Activated naive CD4-positive, alpha-beta T cell treated with Interleukin-2 at 50 U/mL for 16 hours (primary cell): Measurements from ENCODE around the gene RNF212.
"Not testable (repeated sequence)": the region's sequence is repeated elsewhere in the genome, so short reads cannot be mapped to it uniquely, and the experiment has no call there.

Experiments used
- DNase-seq: peaks from one replicate; pipeline ENCODE4 v3.0.0-alpha.2; 2020

Gene RNF212

GRCh38 chr4:1060621-1061020 is 52.7 kb downstream of the RNF212 start:
- no peak for DNase-seq

GRCh38 chr4:1060121-1060520 is 53.2 kb downstream of the RNF212 start:
- no peak for DNase-seq

GRCh38 chr4:1058997-1059665 is 54.2 kb downstream of the RNF212 start:
- no peak for DNase-seq

- no peak for DNase-seq
Measured at GRCh38 chr4:1058198-1058996, 55.0 kb downstream of the RNF212 start.

GRCh38 chr4:1057403-1057745 is 56.0 kb downstream of the RNF212 start:
- DNase-seq = no peak

DNA sequence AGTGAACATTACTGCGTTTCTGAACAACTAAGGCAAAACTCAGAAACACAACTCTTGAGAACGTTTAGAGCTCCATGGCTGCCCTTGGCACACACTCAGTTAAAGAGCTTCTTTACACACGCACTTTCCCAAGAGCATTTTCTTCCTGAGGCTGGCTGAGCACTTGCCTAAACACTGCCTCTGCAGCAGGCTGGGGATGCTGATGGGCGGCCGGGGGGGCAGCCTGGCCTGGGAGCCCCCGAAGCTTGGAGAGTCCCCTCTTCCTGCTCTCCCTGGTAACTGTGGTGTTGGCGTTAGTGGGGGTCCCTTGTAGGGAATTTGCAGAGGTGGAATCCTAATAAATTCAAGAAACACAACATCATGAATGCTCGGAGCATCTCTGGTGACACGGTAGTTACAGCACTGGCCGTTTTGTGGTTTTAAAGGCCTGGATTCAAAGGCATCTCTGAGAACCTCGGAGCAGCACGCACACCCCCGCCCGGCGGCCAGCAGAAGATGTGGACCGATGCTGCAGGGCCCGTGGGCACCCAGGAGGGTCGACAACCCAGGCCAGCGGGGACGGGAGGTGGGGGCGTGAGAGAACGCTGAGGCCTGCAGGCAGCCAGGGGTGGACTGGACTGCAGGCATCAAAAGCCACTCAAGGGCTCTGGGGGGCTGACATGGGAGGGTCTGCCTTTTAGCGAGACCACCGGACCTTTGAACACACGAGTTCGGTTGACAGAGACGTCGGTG is 56.5 kb downstream of the RNF212 start:
- DNase-seq = no peak

GRCh38 chr4:1055721-1056590 is 57.4 kb downstream of the RNF212 start:
- peak; percentile 80 for DNase-seq

DNA sequence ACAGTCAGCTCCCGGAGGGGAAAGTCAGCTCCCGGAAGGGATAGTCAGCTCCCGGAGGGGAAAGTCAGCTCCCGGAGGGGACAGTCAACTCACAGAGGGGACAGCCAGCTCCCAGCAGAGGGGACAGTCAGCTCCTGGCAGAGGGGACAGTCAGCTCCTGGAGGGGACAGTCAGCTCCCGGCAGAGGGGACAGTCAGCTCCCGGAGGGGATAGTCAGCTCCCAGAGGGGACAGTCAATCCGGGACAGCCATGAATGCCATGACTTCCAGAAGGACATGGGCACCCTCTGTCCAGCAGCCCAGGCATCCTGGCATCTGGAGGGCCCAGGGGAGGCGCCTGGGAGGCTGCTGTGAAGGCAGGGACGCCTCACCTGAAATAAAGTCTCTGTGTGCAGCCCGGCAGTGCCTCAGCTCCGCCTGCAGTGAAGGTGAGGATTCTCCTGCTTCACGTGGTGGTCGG is 58.1 kb downstream of the RNF212 start:
- DNase-seq = not testable (repeated sequence)

GRCh38 chr4:1054696-1055242 is 58.6 kb downstream of the RNF212 start:
- DNase-seq = not testable (repeated sequence)

GRCh38 chr4:1053891-1054290 is 59.5 kb downstream of the RNF212 start:
- DNase-seq = not testable (repeated sequence)

DNA sequence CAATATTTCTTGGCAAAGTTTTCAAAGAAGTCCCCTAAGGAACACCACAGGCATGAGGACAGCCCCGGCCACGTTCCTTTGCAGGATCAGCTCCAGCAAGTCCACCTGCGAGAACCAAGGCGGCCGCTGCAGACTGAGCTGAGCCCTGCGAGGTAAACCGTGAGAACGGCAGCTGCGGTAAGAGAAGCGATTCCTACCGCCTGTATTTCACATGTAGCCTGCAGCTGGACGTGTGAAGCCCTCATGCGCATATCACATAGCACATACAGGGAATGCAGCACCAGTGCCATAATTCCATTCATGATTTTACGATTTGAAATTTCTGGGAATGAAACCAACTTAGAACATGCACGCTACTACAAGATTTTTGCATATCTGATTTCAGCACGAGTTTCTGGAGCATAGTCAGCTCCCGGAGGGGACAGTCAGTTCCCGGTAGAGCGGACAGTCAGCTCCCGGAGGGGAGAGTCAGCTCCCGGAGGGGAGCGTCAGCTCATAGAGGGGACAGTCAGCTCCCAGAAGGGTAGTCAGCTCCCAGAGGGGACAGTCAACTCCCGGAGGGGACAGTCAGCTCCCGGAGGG is 60.2 kb downstream of the RNF212 start:
- no peak for DNase-seq

- DNase-seq = no peak
Measured at GRCh38 chr4:1052231-1052671, 61.1 kb downstream of the RNF212 start.

DNA sequence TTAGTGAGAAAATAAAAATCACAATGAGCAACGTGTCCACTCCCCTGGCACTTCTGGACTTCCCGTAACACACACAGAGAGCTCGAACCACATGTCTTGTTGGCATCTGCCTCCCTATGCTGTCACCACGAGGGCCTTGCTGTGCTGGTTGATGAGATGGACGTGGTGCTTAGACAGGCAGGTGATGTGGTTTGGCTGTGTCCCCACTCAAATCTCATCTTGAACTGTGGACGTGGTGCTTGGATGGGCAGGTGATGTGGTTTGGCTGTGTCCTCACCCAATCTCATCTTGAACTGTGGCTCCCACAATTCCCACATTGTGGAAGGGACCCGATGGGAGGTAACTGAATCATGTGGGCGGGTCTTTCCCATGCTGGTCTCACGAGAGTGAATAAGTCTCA is 61.9 kb downstream of the RNF212 start:
- DNase-seq = no peak

DNA sequence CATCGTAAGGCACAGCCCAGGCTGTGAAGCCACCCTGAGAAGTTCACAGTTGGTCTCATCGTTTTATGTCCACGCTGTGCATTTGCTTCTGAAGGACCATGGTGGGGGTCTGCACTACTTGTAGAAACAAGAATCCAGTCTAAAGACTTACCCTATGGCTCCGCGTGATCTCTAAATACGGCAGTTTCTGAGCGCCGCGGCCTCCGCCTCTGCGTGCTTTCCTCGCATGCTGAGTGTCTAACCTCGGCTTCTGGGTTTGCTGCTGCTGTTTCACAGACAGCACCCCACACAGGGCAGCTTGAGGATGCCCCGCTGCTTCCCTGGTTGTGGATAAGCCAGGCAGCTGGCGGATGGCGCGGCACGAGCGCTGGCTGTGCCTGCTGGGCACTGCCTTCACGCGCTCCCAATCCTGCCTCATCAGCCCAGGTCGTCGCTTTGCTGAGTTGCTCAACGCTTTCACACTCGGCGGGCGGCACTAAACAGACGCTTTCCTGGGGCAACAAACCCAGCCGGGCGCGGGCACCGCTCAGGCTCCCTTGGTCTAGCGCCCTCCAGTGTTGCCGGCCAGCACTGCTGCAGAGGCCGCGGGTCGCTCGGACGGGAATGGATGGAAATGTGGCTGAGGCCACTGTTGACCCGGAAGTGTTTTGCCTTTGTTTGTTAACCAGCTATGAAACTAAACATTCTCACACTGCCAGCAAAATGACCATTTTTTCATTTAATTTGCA is 62.7 kb downstream of the RNF212 start:
- no peak for DNase-seq

- DNase-seq = no peak
Measured at GRCh38 chr4:1049591-1049905, 63.8 kb downstream of the RNF212 start.

DNA sequence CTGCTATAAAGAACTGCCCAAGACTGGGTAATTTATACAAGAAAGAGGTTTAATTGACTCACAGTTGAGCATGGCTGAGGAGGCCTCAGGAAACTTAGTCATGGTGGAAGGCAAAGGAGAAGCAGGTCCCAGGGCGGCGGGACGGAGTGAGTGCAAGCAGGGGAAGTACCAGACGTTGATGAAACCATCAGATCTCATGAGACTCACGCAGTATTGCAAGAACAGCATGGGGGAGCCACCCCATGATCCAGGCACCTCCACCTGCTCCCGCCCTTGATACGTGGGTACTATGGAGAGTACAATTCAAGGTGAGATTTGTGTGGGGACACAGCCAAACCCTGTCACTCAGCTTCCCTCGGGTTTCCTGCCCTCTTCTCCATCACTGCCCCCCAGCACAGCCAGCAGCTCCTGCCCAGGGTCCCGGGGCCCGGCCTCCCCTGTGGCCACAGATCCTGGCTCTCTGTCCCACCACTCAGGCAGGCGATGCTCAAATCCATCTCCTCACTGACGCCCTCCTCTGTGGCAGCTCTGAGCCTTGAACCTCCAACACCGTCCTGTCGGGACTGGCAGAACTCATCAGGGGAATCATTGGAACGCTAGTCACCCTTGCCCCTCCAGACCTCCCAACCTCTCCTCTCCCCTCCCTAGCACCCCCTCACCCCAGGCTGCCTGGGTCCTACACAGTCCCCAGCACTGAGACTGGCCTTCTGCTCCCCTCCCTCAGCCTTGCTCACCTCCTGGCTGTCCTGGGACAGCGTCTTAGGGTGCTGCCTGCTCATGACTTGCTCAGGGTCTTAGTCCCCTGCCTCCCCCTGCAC is 64.4 kb downstream of the RNF212 start:
- no peak for DNase-seq

GRCh38 chr4:1047976-1048772 is 65.2 kb downstream of the RNF212 start:
- no peak for DNase-seq

DNA sequence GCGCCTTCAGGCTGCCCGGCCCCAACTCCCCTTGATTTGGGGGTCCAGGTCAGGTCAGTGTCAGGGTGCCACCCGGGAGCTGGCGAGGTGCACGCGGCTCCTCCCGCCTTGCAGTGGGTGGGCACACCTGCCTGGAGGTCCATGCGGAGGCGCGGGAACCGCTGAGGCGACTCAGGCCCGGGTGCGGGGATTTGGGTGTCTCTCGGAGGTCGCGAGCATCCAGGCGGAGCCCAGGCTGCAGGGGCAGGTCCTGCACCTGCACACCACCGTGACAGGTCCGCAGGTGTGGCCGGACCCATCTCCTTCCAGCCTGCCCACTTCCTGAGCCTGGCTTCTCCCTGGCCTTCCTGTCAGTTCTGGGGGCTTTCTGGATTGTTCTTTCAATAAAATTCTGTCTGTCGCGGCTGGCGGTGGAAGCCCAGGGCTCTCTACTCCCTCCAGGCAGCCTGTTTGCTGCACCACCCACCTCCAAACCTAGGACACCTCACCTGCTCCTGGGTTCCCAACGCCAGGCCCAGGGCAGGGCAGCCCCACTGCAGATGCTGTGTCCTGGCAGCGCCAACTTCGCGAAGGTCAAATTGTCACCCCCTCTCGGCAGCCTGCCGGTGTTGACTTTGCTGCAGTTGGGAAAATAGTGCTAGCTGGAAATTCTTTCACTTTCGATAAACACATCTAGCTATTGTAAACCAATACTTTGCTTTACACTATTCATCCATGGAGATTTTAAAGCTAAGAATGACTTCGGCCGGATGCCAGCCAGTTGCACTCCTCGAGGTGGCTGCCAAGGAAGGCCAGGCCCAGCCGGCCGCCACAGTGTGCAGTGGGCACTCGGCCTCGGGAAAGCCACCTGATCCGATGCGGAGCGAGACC is 66.0 kb downstream of the RNF212 start:
- no peak for DNase-seq

DNA sequence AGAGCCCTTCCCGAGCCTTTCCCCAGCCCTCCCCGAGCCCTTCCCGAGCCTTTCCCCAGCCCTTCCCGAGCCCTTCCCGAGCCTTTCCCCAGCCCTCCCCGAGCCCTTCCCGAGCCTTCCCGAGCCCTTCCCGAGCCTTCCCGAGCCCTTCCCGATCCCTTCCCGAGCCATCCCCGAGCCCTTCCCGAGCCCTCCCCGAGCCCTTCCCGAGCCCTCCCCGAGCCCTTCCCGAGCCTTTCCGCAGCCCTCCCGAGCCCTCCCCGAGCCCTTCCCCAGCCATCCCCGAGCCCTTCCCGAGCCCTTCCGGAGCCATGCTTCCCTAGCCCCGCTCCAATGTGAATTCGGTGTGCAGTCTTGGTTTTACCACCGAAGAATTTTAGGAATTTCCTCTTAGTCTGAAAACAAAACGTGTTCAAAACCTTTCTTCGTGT is 66.8 kb downstream of the RNF212 start:
- not testable (repeated sequence) for DNase-seq
